GM19324 (cell line): ENCODE results near the gene KIR3DL1.
"Not testable (repeated sequence)": the region's sequence is repeated elsewhere in the genome, so short reads cannot be mapped to it uniquely, and the experiment has no call there.

Experiments
- ATAC-seq: cut with Tn5 transposase; IDR thresholded peaks from one replicate; pipeline ENCODE4 v1.9.1; 2021; ENCODE audit warnings: mild to moderate bottlenecking, moderate library complexity; ENCODE audit not compliant: unreplicated experiment, low FRiP score

KIR3DL1 gene

GRCh38 chr19:54806516-54806838 lies 9.8 kb upstream of the KIR3DL1 start:
- no peak for ATAC-seq

GRCh38 chr19:54814571-54814970 lies 1.7 kb upstream of the KIR3DL1 start:
- not testable (repeated sequence) for ATAC-seq

GRCh38 chr19:54817670-54818536 lies 1.6 kb downstream of the KIR3DL1 start:
- ATAC-seq, result no peak

- ATAC-seq, result not testable (repeated sequence)
These were observed 8.1 kb downstream of the KIR3DL1 start for GRCh38 chr19:54824416-54824815.

- not testable (repeated sequence) for ATAC-seq
These were observed 9.1 kb downstream of the KIR3DL1 start for GRCh38 chr19:54825326-54825725.

GRCh38 chr19:54828064-54828463 lies 11.8 kb downstream of the KIR3DL1 start:
- ATAC-seq, result not testable (repeated sequence)

- not testable (repeated sequence) for ATAC-seq
These were observed 16.2 kb downstream of the KIR3DL1 start, which contains the start of gene KIR2DS4 for GRCh38 chr19:54832496-54832895. Gene KIR2DS4, plus strand, starts transcription at chr19:54832676.

- ATAC-seq, result not testable (repeated sequence)
These were observed 18.9 kb downstream of the KIR3DL1 start for GRCh38 chr19:54835126-54835525.

GRCh38 chr19:54837522-54837921 lies 21.3 kb downstream of the KIR3DL1 start:
- ATAC-seq, result not testable (repeated sequence)

- ATAC-seq, result not testable (repeated sequence)
These were observed 26.9 kb downstream of the KIR3DL1 start for GRCh38 chr19:54843171-54843570.

- ATAC-seq, result not testable (repeated sequence)
These were observed 33.9 kb downstream of the KIR3DL1 start, which contains the start of gene KIR3DL2 for GRCh38 chr19:54850061-54850640. Gene KIR3DL2, plus strand, starts transcription at chr19:54850443. Its CDS starts 33 bp downstream, at chr19:54850476.

GRCh38 chr19:54850930-54851329 lies 34.7 kb downstream of the KIR3DL1 start:
- ATAC-seq, result no peak

GRCh38 chr19:54851353-54851752 lies 35.1 kb downstream of the KIR3DL1 start:
- ATAC-seq, result no peak

- not testable (repeated sequence) for ATAC-seq
These were observed 39.0 kb downstream of the KIR3DL1 start for GRCh38 chr19:54855241-54855640.

- ATAC-seq, result not testable (repeated sequence)
These were observed 42.2 kb downstream of the KIR3DL1 start for GRCh38 chr19:54858476-54858875.

- ATAC-seq, result not testable (repeated sequence)
These were observed 43.2 kb downstream of the KIR3DL1 start for GRCh38 chr19:54859421-54859820.

- ATAC-seq, result not testable (repeated sequence)
These were observed 47.2 kb downstream of the KIR3DL1 start for GRCh38 chr19:54863459-54863858.

- no peak for ATAC-seq
These were observed 55.4 kb downstream of the KIR3DL1 start for GRCh38 chr19:54871696-54872095.

GRCh38 chr19:54873990-54874389 lies 57.7 kb downstream of the KIR3DL1 start, which contains the start of gene FCAR:
Gene FCAR, plus strand, starts transcription at chr19:54874235. Its CDS starts 55 bp downstream, at chr19:54874290.
- no peak for ATAC-seq

- no peak for ATAC-seq
These were observed 59.2 kb downstream of the KIR3DL1 start for GRCh38 chr19:54875506-54875905.

- ATAC-seq, result no peak
These were observed 61.2 kb downstream of the KIR3DL1 start for GRCh38 chr19:54877471-54877870.
